Keratinocyte (primary cell): ENCODE measurements around the gene GOLGA7B. TPM values are rescaled to one million over a fixed set of nuclear protein-coding genes. Genes with fewer than 3 reads are reported as not detected.

Source experiments
- DNase-seq: peaks from one replicate; pipeline ENCODE4 v3.0.0-alpha.2; 2011; ENCODE audit warnings: low read depth, missing footprints, low spot score
- FAIRE-seq: peaks from 2 replicates; lab custom pipeline; 2011; peaks lifted over from hg19 to GRCh38; lab: Jason Lieb, UNC
- H2AFZ ChIP-seq: 2 replicates; pipeline ENCODE4 v1.6.0; 2012; ENCODE audit warnings: low read length, control low read depth, inconsistent platforms; ENCODE audit not compliant: control insufficient read depth
- H3K27ac ChIP-seq: 2 replicates; pipeline ENCODE4 v1.5.1; 2011; ENCODE audit warnings: low read length; ENCODE audit not compliant: control insufficient read depth, insufficient read depth
- H3K27me3 ChIP-seq: 3 replicates; pipeline ENCODE4 v1.6.0; 2011; ENCODE audit warnings: low read length; ENCODE audit not compliant: control insufficient read depth, insufficient read depth; ENCODE audit errors: extremely low read depth
- H3K36me3 ChIP-seq, 2 experiments: 2 replicates in 1 of 2; 3 replicates in 1 of 2; pipeline ENCODE4 v1.5.1; 2011; ENCODE audit warnings: low read length in 2 of 2, mild to moderate bottlenecking in 1 of 2; ENCODE audit not compliant: control insufficient read depth in 2 of 2, insufficient read depth in 2 of 2; ENCODE audit errors: extremely low read depth in 1 of 2
- H3K4me1 ChIP-seq: 3 replicates; pipeline ENCODE4 v1.5.1; 2011; ENCODE audit warnings: low read length; ENCODE audit not compliant: control insufficient read depth, insufficient read depth; ENCODE audit errors: extremely low read depth
- H3K4me2 ChIP-seq: 3 replicates; pipeline ENCODE4 v1.6.0; 2011; ENCODE audit warnings: low read depth, low read length; ENCODE audit not compliant: control insufficient read depth, insufficient read depth; ENCODE audit errors: extremely low read depth
- H3K4me3 ChIP-seq, 3 experiments: fragments of 200-600 bp in 1 of 3; sonication (generic) in 1 of 3; 2 replicates in 2 of 3; 3 replicates in 1 of 3; pipeline ENCODE4 v1.5.1; 2011 to 2016; ENCODE audit warnings: low read length in 3 of 3, mild to moderate bottlenecking in 3 of 3, control low read depth in 2 of 3, inconsistent platforms in 1 of 3, low read depth in 1 of 3, mixed read lengths in 1 of 3, mixed run types in 1 of 3, moderate library complexity in 1 of 3; ENCODE audit not compliant: control insufficient read depth in 2 of 3, insufficient read depth in 2 of 3; ENCODE audit errors: extremely low read depth in 1 of 3
- H3K79me2 ChIP-seq: 2 replicates; pipeline ENCODE4 v1.6.0; 2012; ENCODE audit warnings: low read length; ENCODE audit not compliant: control insufficient read depth, insufficient read depth
- H3K9ac ChIP-seq: 3 replicates; pipeline ENCODE4 v1.6.0; 2011; ENCODE audit warnings: low read length; ENCODE audit not compliant: control insufficient read depth, insufficient read depth; ENCODE audit errors: extremely low read depth
- H3K9me1 ChIP-seq: 3 replicates; pipeline ENCODE4 v1.6.0; 2011; ENCODE audit warnings: low read length; ENCODE audit not compliant: control insufficient read depth, insufficient read depth; ENCODE audit errors: extremely low read depth
- H3K9me3 ChIP-seq: 2 replicates; pipeline ENCODE4 v1.5.1; 2012; ENCODE audit warnings: low read depth, low read length; ENCODE audit not compliant: control insufficient read depth
- H4K20me1 ChIP-seq: 3 replicates; pipeline ENCODE4 v1.6.0; 2011; ENCODE audit warnings: low read length; ENCODE audit not compliant: control insufficient read depth, insufficient read depth; ENCODE audit errors: extremely low read depth
- EZH2 ChIP-seq: IDR thresholded peaks from one replicate; pipeline ENCODE4 v1.6.1; 2012; ENCODE audit warnings: inconsistent platforms, mild to moderate bottlenecking, low read length, moderate library complexity
- dilution Hi-C: fragments of 300-500 bp; cut with MboI; formaldehyde crosslinking; loops from one replicate; pipeline ENCODE4 v1.7.0; 2020; ENCODE audit warnings: low sequenced_read_pairs; ENCODE audit not compliant: extremely low pct_ligation_motif_present
- polyA plus RNA-seq, 5 experiments: library from polyadenylated mRNA; depleted of rRNA in 3 of 5; stranded (reverse) in 3 of 5; stranded (forward) in 1 of 5; unstranded in 1 of 5; fragments of >200 nt; gene quantifications; 1 replicate in 1 of 5; 2 replicates in 3 of 5; 3 replicates in 1 of 5; pipeline versions ENCODE4 v1.2.1 to v1.2.3, GENCODE V29; 2011 to 2012; ENCODE audit warnings: missing spikeins in 2 of 5, low read depth in 1 of 5, low replicate concordance in 1 of 5
- TF ChIP-seq, protein P1 (sequence below), 3 experiments: IDR thresholded peaks in 1 of 3; conservative IDR thresholded peaks in 1 of 3; optimal IDR thresholded peaks in 1 of 3; 2 replicates in 2 of 3; 3 replicates in 1 of 3; pipeline versions ENCODE3 to v1.5.1; 2011; ENCODE audit warnings: low read length in 3 of 3, mild to moderate bottlenecking in 3 of 3, moderate library complexity in 2 of 3, control low read depth in 1 of 3, inconsistent platforms in 1 of 3; ENCODE audit not compliant: insufficient read depth in 2 of 3; ENCODE audit errors: extremely low read depth in 1 of 3

GOLGA7B gene
- polyA plus RNA-seq, 1 donor (not counting 4 experiments of a cell fraction or from before 2014, with no cell fraction given) = 4.9 TPM

DNA sequence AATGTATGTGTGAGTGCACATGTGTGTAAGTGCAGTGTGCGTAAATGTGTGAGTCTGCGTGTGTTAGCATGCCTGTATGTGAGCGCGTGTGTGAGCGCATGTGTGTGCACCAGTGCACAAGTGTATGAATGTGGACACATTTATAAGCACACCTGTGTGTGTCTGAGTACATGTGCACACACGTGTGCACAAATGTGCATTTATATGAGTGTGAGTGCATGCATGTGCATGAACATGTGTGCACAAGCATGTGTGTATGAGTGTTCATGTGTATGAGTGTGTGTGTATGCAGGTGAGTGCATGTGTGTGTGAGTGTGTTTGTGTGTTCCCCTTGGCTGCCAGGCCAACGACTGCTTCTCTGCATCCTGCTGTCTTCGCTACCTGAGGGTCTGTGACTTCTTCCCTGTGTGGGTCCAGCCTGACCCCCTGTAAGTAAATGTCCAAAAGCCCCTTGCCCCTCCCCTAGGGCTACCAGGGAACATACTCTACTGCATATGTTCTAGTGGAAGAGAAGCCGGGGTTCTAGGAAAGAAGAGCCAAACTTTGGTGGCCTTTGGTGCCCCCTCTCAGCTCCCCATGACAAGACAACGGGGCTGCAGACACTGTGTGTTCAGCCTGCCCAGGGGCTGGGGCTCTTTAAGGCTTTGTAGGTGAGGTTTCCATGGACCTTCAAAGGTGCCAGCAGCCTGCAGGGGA lies 17.0 kb downstream of the GOLGA7B start:
- no peak for DNase-seq

DNA sequence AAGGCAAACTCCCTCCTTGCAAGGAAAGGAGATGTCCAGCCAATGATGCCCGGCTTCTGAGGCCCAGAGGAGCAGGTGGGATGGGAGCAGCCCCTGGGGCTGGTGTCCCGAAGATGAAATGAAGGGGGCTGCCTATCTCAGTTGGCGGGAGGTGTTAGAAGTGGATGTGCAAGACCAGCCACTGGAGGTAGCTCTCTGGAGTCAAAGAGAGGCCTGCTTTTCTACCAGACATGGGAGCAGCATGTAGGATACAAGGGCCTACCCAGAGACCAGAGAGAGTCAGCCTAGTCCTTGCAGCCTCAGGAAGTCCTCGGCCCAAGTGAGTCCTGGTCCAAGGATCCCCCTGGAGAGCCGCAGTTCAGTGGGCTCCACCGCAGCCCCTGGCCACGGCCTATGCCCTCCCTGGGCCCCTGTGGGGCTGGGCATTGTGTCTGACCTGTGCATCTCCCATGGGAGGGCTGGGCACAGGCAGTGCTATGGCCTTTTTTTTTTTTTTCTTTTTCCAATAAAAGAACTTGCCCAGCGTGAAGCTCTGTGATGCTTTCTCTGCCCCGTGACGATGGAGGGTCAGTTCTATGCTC lies 17.7 kb downstream of the GOLGA7B start:
- no peak overlapping the region for H3K4me2 ChIP-seq
- no peaks in the 10 kb centered on the region for H3K9me3 ChIP-seq
- no peak overlapping the region for H3K9ac ChIP-seq
- H3K27me3 ChIP-seq = no peaks in the 10 kb centered on the region
- H3K79me2 ChIP-seq = no peaks in the 10 kb centered on the region
- H2AFZ ChIP-seq = no peak overlapping the region
- FAIRE-seq = no peak
- dilution Hi-C loops = loop anchor here (25.0 kb wide), 1 partner anchor 105 kb away; the partner anchor contains the start of gene SFRP5
- H3K27ac ChIP-seq = no peak overlapping the region
- no peak for DNase-seq
- H3K4me1 ChIP-seq = peaks cover 8% of the 10 kb centered on the region
- H4K20me1 ChIP-seq = no peaks in the 10 kb centered on the region
- H3K9me1 ChIP-seq = no peaks in the 10 kb centered on the region
- H3K36me3 ChIP-seq = peaks cover 0 to 1% of the 10 kb centered on the region in 2 experiments
- TF ChIP-seq, protein P1, sequence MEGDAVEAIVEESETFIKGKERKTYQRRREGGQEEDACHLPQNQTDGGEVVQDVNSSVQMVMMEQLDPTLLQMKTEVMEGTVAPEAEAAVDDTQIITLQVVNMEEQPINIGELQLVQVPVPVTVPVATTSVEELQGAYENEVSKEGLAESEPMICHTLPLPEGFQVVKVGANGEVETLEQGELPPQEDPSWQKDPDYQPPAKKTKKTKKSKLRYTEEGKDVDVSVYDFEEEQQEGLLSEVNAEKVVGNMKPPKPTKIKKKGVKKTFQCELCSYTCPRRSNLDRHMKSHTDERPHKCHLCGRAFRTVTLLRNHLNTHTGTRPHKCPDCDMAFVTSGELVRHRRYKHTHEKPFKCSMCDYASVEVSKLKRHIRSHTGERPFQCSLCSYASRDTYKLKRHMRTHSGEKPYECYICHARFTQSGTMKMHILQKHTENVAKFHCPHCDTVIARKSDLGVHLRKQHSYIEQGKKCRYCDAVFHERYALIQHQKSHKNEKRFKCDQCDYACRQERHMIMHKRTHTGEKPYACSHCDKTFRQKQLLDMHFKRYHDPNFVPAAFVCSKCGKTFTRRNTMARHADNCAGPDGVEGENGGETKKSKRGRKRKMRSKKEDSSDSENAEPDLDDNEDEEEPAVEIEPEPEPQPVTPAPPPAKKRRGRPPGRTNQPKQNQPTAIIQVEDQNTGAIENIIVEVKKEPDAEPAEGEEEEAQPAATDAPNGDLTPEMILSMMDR (optimal IDR thresholded peaks at IDR 0.05 in 1 of 3, IDR thresholded peaks at IDR 0.05 in 1 of 3, conservative IDR thresholded peaks at IDR 0.05 in 1 of 3; ENCODE audit: extremely low read depth in 1 of 3, insufficient read depth in 2 of 3, low read length in 3 of 3) = no peak
- TF ChIP-seq EZH2 = no peak
- H3K4me3 ChIP-seq = no peak overlapping the region

More for the DNA sequence above, 17.0 kb downstream of the GOLGA7B start:
- Histone ChIP-seq H4K20me1 (no peaks in the 10 kb centered on the region), H3K36me3 (peaks cover 0 to 1% of the 10 kb centered on the region in 2 experiments), H2AFZ (no peak overlapping the region), H3K27me3 (no peaks in the 10 kb centered on the region), H3K27ac (no peak overlapping the region), H3K9me1 (no peaks in the 10 kb centered on the region), H3K79me2 (no peaks in the 10 kb centered on the region), H3K4me2 (no peak overlapping the region), H3K4me1 (peaks cover 11% of the 10 kb centered on the region), H3K9ac (no peak overlapping the region), H3K4me3 (no peak overlapping the region), H3K9me3 (no peaks in the 10 kb centered on the region)
- dilution Hi-C loops = loop anchor here (25.0 kb wide), 1 partner anchor 104 kb away; the partner anchor contains the start of gene SFRP5
- TF ChIP-seq, protein P1 (optimal IDR thresholded peaks at IDR 0.05 in 1 of 3, IDR thresholded peaks at IDR 0.05 in 1 of 3, conservative IDR thresholded peaks at IDR 0.05 in 1 of 3; ENCODE audit: extremely low read depth in 1 of 3, insufficient read depth in 2 of 3, low read length in 3 of 3) = no peak
- no peak for TF ChIP-seq EZH2
- FAIRE-seq = no peak
